ENCODE data around the gene TMEM127.
"Not testable (repeated sequence)": the region's sequence is repeated elsewhere in the genome, so short reads cannot be mapped to it uniquely, and the experiment has no call there.

Gene TMEM127

GRCh38 chr2:96265349-96265839 is 403 bp downstream of the TMEM127 start:
- no peak for DNase-seq (ENCODE audit: low read depth, low spot score)

GRCh38 chr2:96264656-96265348 is 995 bp downstream of the TMEM127 start:
- DNase-seq (ENCODE audit: low read depth, low spot score): no peak
- H3K4me3 ChIP-seq (ENCODE audit: low read length): peak overlapping the region; percentile 99

More at GRCh38 chr2:96265349-96265839, 403 bp downstream of the TMEM127 start:
- H3K4me3 ChIP-seq (ENCODE audit: low read length): peak overlapping the region; percentile 99

GRCh38 chr2:96264086-96264485 is 1.7 kb downstream of the TMEM127 start:
- peak overlapping the region; percentile 99; the same call in 1 of the 2 replicates for H3K4me3 ChIP-seq (ENCODE audit: low read length)
- DNase-seq (ENCODE audit: low read depth, low spot score): no peak

- no peak for DNase-seq (ENCODE audit: low read depth, low spot score)
- H3K4me3 ChIP-seq (ENCODE audit: low read length): no peak overlapping the region
These were observed 3.5 kb downstream of the TMEM127 start for GRCh38 chr2:96262306-96262705.

- no peak for DNase-seq (ENCODE audit: low read depth, low spot score)
- H3K4me3 ChIP-seq (ENCODE audit: low read length): no peak overlapping the region
These were observed 4.3 kb downstream of the TMEM127 start for GRCh38 chr2:96261328-96262003.

GRCh38 chr2:96260387-96261260 is 5.2 kb downstream of the TMEM127 start:
- H3K4me3 ChIP-seq (ENCODE audit: low read length): no peak overlapping the region
- peak; percentile 25 for DNase-seq (ENCODE audit: low read depth, low spot score)

GRCh38 chr2:96259497-96259921 is 6.3 kb downstream of the TMEM127 start:
- no peak for DNase-seq (ENCODE audit: low read depth, low spot score)
- no peak overlapping the region for H3K4me3 ChIP-seq (ENCODE audit: low read length)

GRCh38 chr2:96258166-96259022 is 7.4 kb downstream of the TMEM127 start:
- no peak overlapping the region for H3K4me3 ChIP-seq (ENCODE audit: low read length)
- DNase-seq (ENCODE audit: low read depth, low spot score): no peak

- not testable (repeated sequence) for DNase-seq (ENCODE audit: low read depth, low spot score); H3K4me3 ChIP-seq (ENCODE audit: low read length)
These were observed 8.1 kb downstream of the TMEM127 start for GRCh38 chr2:96257744-96258143.

- DNase-seq (ENCODE audit: low read depth, low spot score): peak; percentile 29
These were observed 9.1 kb downstream of the TMEM127 start for GRCh38 chr2:96256611-96257113.

GRCh38 chr2:96254571-96254970 is 11.2 kb downstream of the TMEM127 start:
- no peak overlapping the region for H3K4me3 ChIP-seq (ENCODE audit: low read length)
- DNase-seq (ENCODE audit: low read depth, low spot score): no peak

More at GRCh38 chr2:96256611-96257113, 9.1 kb downstream of the TMEM127 start:
- H3K4me3 ChIP-seq (ENCODE audit: low read length): peak overlapping the region; percentile 13; the same call in 1 of the 2 replicates

GRCh38 chr2:96253006-96253405 is 12.8 kb downstream of the TMEM127 start:
- DNase-seq (ENCODE audit: low read depth, low spot score): no peak
- H3K4me3 ChIP-seq (ENCODE audit: low read length): no peak overlapping the region

- H3K4me3 ChIP-seq (ENCODE audit: low read length): no peak overlapping the region
- DNase-seq (ENCODE audit: low read depth, low spot score): no peak
These were observed 13.3 kb downstream of the TMEM127 start for GRCh38 chr2:96252526-96252925.

- DNase-seq (ENCODE audit: low read depth, low spot score): no peak
- no peak overlapping the region for H3K4me3 ChIP-seq (ENCODE audit: low read length)
These were observed 14.0 kb downstream of the TMEM127 start for GRCh38 chr2:96251721-96252292.

GRCh38 chr2:96250188-96250587 is 15.6 kb downstream of the TMEM127 start:
- H3K4me3 ChIP-seq (ENCODE audit: low read length): no peak overlapping the region
- no peak for DNase-seq (ENCODE audit: low read depth, low spot score)

GRCh38 chr2:96249654-96250053 is 16.1 kb downstream of the TMEM127 start:
- H3K4me3 ChIP-seq (ENCODE audit: low read length): no peak overlapping the region
- no peak for DNase-seq (ENCODE audit: low read depth, low spot score)

GRCh38 chr2:96248624-96249023 is 17.2 kb downstream of the TMEM127 start:
- no peak overlapping the region for H3K4me3 ChIP-seq (ENCODE audit: low read length)
- DNase-seq (ENCODE audit: low read depth, low spot score): no peak

- DNase-seq (ENCODE audit: low read depth, low spot score): no peak
- H3K4me3 ChIP-seq (ENCODE audit: low read length): no peak overlapping the region
These were observed 17.9 kb downstream of the TMEM127 start for GRCh38 chr2:96247896-96248295.
